ENCODE measurements around the gene CELSR1. TPM values are rescaled to one million over a fixed set of nuclear protein-coding genes. Genes with fewer than 3 reads are reported as not detected.

Gene CELSR1
- total RNA-seq, 1 experiment from 2014 or later, result 30.7 TPM

- no peak for DNase-seq (ENCODE audit: low read depth, low spot score)
- H3K9me3 ChIP-seq (ENCODE audit: control insufficient read depth, insufficient read depth, low read depth, low read length), result no peaks in the 10 kb centered on the region
- no peaks in the 10 kb centered on the region for H3K27me3 ChIP-seq (ENCODE audit: control insufficient read depth, insufficient read depth, low read length)
- H3K4me1 ChIP-seq (ENCODE audit: control insufficient read depth, insufficient read depth, low read length), result peaks cover 10% of the 10 kb centered on the region
- CTCF ChIA-PET, result interaction anchor here (1.0 kb wide), 1 partner anchor 184 kb away, joined by 3 read pairs; no protein-coding TSS in a partner anchor
- no peak overlapping the region for H3K4me3 ChIP-seq (ENCODE audit: low read depth in 2 of 2, low read length in 2 of 2)
- H3K27ac ChIP-seq (ENCODE audit: low read length), result no peak overlapping the region
- no peaks in the 10 kb centered on the region for H3K36me3 ChIP-seq (ENCODE audit: control insufficient read depth, insufficient read depth, low read length)
- no TSS peak for BruUV-seq (replicated peaks)
- no peak for ATAC-seq
- in situ Hi-C loops (cut with HindIII; ENCODE audit: low pct_unique_long_range_greater_than_20kb, low sequenced_read_pairs) (no loop called here), intact Hi-C loops (cut with micrococcal nuclease; ENCODE audit: unreplicated experiment) (no loop called here)
- no peak for TF ChIP-seq TCF7L2 (IDR thresholded peaks at IDR 0.05; ENCODE audit: low read depth, low read length)
- POLR2A ChIA-PET, result interaction anchor here (0.5 kb wide), 1 partner anchor 150 kb away, joined by 9 read pairs; no protein-coding TSS in a partner anchor
These were observed 14.6 kb upstream of the CELSR1 start for GRCh38 chr22:46551996-46552395.

DNA sequence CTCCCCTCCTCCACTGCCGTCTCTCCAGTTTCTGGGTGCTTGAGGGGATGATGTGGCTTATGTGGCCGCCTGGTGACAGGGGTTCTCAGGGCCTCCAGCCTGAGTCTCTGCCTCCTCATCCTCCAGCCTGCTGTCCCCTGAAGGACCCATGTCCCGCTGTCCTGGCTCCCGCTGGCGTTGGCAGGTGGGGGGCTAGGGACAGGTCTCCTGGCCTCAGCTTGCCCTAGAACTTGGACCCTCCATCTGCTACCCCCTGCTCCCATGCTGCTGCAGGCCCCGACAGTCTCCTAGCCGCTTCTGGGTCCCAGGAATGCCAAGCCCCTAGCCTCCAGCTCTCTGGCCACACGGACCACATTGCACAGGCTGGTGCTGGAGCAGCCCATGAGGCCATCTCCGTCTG is 13.9 kb upstream of the CELSR1 start:
- no TSS peak for BruUV-seq (replicated peaks)
- TF ChIP-seq SIN3A (IDR thresholded peaks at IDR 0.05; ENCODE audit: borderline replicate concordance, insufficient read depth, low read depth, low read length) (no peak), TCF7L2 (IDR thresholded peaks at IDR 0.05; ENCODE audit: low read depth, low read length) (no peak), POLR2AphosphoS5 (IDR thresholded peaks at IDR 0.05; ENCODE audit: low read depth, low read length) (no peak)
- TF ChIP-seq, protein P1, sequence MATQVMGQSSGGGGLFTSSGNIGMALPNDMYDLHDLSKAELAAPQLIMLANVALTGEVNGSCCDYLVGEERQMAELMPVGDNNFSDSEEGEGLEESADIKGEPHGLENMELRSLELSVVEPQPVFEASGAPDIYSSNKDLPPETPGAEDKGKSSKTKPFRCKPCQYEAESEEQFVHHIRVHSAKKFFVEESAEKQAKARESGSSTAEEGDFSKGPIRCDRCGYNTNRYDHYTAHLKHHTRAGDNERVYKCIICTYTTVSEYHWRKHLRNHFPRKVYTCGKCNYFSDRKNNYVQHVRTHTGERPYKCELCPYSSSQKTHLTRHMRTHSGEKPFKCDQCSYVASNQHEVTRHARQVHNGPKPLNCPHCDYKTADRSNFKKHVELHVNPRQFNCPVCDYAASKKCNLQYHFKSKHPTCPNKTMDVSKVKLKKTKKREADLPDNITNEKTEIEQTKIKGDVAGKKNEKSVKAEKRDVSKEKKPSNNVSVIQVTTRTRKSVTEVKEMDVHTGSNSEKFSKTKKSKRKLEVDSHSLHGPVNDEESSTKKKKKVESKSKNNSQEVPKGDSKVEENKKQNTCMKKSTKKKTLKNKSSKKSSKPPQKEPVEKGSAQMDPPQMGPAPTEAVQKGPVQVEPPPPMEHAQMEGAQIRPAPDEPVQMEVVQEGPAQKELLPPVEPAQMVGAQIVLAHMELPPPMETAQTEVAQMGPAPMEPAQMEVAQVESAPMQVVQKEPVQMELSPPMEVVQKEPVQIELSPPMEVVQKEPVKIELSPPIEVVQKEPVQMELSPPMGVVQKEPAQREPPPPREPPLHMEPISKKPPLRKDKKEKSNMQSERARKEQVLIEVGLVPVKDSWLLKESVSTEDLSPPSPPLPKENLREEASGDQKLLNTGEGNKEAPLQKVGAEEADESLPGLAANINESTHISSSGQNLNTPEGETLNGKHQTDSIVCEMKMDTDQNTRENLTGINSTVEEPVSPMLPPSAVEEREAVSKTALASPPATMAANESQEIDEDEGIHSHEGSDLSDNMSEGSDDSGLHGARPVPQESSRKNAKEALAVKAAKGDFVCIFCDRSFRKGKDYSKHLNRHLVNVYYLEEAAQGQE (IDR thresholded peaks at IDR 0.05; ENCODE audit: insufficient read depth in 1 of 2, low read depth in 2 of 2, low read length in 1 of 2), result no peak
- TF ChIP-seq, protein P2, sequence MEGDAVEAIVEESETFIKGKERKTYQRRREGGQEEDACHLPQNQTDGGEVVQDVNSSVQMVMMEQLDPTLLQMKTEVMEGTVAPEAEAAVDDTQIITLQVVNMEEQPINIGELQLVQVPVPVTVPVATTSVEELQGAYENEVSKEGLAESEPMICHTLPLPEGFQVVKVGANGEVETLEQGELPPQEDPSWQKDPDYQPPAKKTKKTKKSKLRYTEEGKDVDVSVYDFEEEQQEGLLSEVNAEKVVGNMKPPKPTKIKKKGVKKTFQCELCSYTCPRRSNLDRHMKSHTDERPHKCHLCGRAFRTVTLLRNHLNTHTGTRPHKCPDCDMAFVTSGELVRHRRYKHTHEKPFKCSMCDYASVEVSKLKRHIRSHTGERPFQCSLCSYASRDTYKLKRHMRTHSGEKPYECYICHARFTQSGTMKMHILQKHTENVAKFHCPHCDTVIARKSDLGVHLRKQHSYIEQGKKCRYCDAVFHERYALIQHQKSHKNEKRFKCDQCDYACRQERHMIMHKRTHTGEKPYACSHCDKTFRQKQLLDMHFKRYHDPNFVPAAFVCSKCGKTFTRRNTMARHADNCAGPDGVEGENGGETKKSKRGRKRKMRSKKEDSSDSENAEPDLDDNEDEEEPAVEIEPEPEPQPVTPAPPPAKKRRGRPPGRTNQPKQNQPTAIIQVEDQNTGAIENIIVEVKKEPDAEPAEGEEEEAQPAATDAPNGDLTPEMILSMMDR (IDR thresholded peaks at IDR 0.05), result no peak
- H3K4me1 ChIP-seq (ENCODE audit: control insufficient read depth, insufficient read depth, low read length), result peaks cover 16% of the 10 kb centered on the region
- POLR2A ChIA-PET, result no interaction called here
- CTCF ChIA-PET, result interaction anchor here (1.0 kb wide), 1 partner anchor 183 kb away, joined by 3 read pairs; no protein-coding TSS in a partner anchor
- H3K36me3 ChIP-seq (ENCODE audit: control insufficient read depth, insufficient read depth, low read length), result no peaks in the 10 kb centered on the region
- no peak overlapping the region for H3K27ac ChIP-seq (ENCODE audit: low read length)
- H3K4me3 ChIP-seq (ENCODE audit: low read depth in 2 of 2, low read length in 2 of 2), result no peak overlapping the region
- no peaks in the 10 kb centered on the region for H3K27me3 ChIP-seq (ENCODE audit: control insufficient read depth, insufficient read depth, low read length)
- ATAC-seq (no peak), DNase-seq (ENCODE audit: low read depth, low spot score) (no peak)
- intact Hi-C loops (cut with micrococcal nuclease; ENCODE audit: unreplicated experiment) (no loop called here), in situ Hi-C loops (cut with HindIII; ENCODE audit: low pct_unique_long_range_greater_than_20kb, low sequenced_read_pairs) (no loop called here)
- H3K9me3 ChIP-seq (ENCODE audit: control insufficient read depth, insufficient read depth, low read depth, low read length), result no peaks in the 10 kb centered on the region

- ChIA-PET CTCF (no interaction called here), POLR2A (no interaction called here)
- H3K4me3 ChIP-seq (ENCODE audit: low read depth in 2 of 2, low read length in 2 of 2), result no peak overlapping the region
- intact Hi-C loops (cut with micrococcal nuclease; ENCODE audit: unreplicated experiment), result no loop called here
- BruUV-seq (replicated peaks), result no TSS peak
- H3K4me1 ChIP-seq (ENCODE audit: control insufficient read depth, insufficient read depth, low read length), result peaks cover 19% of the 10 kb centered on the region
- no peaks in the 10 kb centered on the region for H3K27me3 ChIP-seq (ENCODE audit: control insufficient read depth, insufficient read depth, low read length)
- no peak for ATAC-seq
- no peak for DNase-seq (ENCODE audit: low read depth, low spot score)
- H3K27ac ChIP-seq (ENCODE audit: low read length), result no peak overlapping the region
- no peaks in the 10 kb centered on the region for H3K36me3 ChIP-seq (ENCODE audit: control insufficient read depth, insufficient read depth, low read length)
- H3K9me3 ChIP-seq (ENCODE audit: control insufficient read depth, insufficient read depth, low read depth, low read length), result no peaks in the 10 kb centered on the region
- in situ Hi-C loops (cut with HindIII; ENCODE audit: low pct_unique_long_range_greater_than_20kb, low sequenced_read_pairs), result no loop called here
- TF ChIP-seq, protein P2 (IDR thresholded peaks at IDR 0.05), result no peak
- TF ChIP-seq POLR2AphosphoS5 (IDR thresholded peaks at IDR 0.05; ENCODE audit: low read depth, low read length) (no peak), SIN3A (IDR thresholded peaks at IDR 0.05; ENCODE audit: borderline replicate concordance, insufficient read depth, low read depth, low read length) (no peak), TCF7L2 (IDR thresholded peaks at IDR 0.05; ENCODE audit: low read depth, low read length) (no peak)
- TF ChIP-seq, protein P1 (IDR thresholded peaks at IDR 0.05; ENCODE audit: insufficient read depth in 1 of 2, low read depth in 2 of 2, low read length in 1 of 2), result no peak
These were observed 12.7 kb upstream of the CELSR1 start for GRCh38 chr22:46549971-46550641.
